ENCODE results near the gene DICER1.

- TF ChIP-seq CTCF (IDR thresholded peaks at IDR 0.05; ENCODE audit: low read depth, low read length) = no peak
- no peak for TF ChIP-seq EZH2phosphoT487 (IDR thresholded peaks at IDR 0.05; ENCODE audit: low read depth)
Measured at GRCh38 chr14:95144849-95145248, 12.5 kb downstream of the DICER1 start.
